Activated naive CD8-positive, alpha-beta T cell (primary cell): Measurements from ENCODE around the gene SPATS2L.
A peak's percentile ranks its signal among the peaks of the same experiment; 100 is the strongest.

Experiments used
- H3K27ac Mint-ChIP-seq: one replicate; pipeline ENCODE4 v1.8.0; 2021; ENCODE audit warnings: mixed read lengths
- H3K27me3 Mint-ChIP-seq: one replicate; pipeline ENCODE4 v1.8.0; 2021; ENCODE audit warnings: mixed read lengths
- H3K36me3 Mint-ChIP-seq: one replicate; pipeline ENCODE4 v1.8.0; 2021; ENCODE audit warnings: mixed read lengths
- H3K4me1 Mint-ChIP-seq: one replicate; pipeline ENCODE4 v1.8.0; 2021; ENCODE audit warnings: low read depth, mixed read lengths
- H3K4me3 Mint-ChIP-seq: one replicate; pipeline ENCODE4 v1.8.0; 2021; ENCODE audit warnings: mild to moderate bottlenecking, mixed read lengths
- H3K9me3 Mint-ChIP-seq: one replicate; pipeline ENCODE4 v1.8.0; 2021; ENCODE audit warnings: low read depth, mixed read lengths

SPATS2L gene

DNA sequence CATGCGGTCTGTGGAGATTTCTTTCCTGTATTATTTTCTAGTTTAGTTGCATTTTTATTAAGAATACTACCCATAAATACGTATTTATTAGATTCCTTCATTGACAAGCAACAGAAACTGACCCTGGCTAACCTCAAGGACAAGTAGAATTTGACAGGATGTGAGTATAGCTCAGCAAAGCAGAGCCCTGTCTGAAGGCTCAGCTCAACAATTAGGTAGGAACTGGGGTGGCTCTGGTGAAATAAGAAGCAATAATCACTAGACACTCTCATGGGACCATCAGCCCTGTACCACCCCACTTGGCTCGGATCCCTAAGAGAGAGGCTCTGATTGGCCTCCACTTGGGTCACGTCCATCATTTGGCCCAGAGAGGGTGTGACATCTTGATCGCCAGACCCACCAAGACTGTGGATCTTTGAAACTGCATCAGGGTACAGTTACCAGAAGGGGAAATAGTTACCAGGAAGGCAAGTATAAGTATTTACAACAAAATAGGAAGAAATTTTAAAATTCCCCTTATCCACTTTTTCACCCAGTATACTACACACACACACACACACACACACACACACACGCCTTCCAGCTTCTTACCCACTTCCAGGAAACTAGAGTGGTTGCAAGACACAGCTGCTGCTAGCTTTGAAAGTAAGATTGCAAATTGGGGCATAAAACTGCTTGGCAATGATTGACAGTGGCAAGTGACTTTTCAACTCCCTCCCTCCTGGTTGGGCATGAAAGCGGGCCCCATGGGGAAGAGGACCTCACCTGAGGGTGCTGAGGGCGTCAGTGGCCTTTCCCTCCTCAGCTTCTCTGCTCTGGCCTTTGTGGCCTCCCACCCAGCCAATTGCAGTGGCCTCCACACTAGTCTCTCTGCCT lies 161.6 kb downstream of the SPATS2L start:
- Mint-ChIP-seq H3K4me3 (peak overlapping the region; percentile 77), H3K4me1 (peaks cover 49% of the 10 kb centered on the region), H3K36me3 (no peaks in the 10 kb centered on the region), H3K27me3 (no peaks in the 10 kb centered on the region), H3K27ac (peak overlapping the region; percentile 90), H3K9me3 (no peaks in the 10 kb centered on the region)

DNA sequence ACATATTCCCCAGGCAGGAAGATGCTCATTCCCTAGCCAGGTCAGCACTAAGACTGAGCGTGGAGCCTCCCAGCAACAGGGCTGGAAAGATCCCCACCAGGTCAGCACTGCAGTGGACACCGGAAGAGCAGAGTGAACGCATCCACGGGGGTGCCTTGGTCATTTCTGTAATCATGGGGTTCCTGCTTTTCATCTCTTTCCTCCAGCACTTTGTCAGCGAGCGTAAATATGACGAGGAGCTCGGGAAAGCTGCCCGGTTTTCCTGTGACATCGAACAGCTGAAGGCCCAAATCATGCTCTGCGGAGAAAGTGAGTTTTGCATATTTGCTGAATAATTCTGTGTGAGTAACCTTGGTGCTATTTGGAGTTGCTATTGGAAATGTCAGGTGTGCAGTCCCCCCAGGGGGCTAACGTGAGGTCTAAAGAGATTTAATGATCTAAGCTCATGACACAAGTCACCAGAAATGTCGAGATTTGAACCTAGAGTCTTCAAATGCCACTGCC lies 163.3 kb downstream of the SPATS2L start:
- no peak overlapping the region for H3K27ac Mint-ChIP-seq
- peaks cover 41% of the 10 kb centered on the region for H3K4me1 Mint-ChIP-seq
- no peaks in the 10 kb centered on the region for H3K27me3 Mint-ChIP-seq

GRCh38 chr2:200470230-200470629 lies 163.7 kb downstream of the SPATS2L start:
- Mint-ChIP-seq H3K9me3 (no peaks in the 10 kb centered on the region), H3K27me3 (no peaks in the 10 kb centered on the region), H3K36me3 (no peaks in the 10 kb centered on the region), H3K4me1 (peaks cover 39% of the 10 kb centered on the region), H3K4me3 (no peak overlapping the region), H3K27ac (no peak overlapping the region)

More for the DNA sequence above, 163.3 kb downstream of the SPATS2L start:
- no peak overlapping the region for H3K4me3 Mint-ChIP-seq
- no peaks in the 10 kb centered on the region for H3K9me3 Mint-ChIP-seq
- H3K36me3 Mint-ChIP-seq: no peaks in the 10 kb centered on the region

- Mint-ChIP-seq H3K27ac (no peak overlapping the region), H3K4me3 (no peak overlapping the region), H3K9me3 (no peaks in the 10 kb centered on the region), H3K4me1 (peaks cover 34% of the 10 kb centered on the region), H3K36me3 (no peaks in the 10 kb centered on the region), H3K27me3 (no peaks in the 10 kb centered on the region)
Measured at GRCh38 chr2:200471324-200471848, 164.9 kb downstream of the SPATS2L start.

DNA sequence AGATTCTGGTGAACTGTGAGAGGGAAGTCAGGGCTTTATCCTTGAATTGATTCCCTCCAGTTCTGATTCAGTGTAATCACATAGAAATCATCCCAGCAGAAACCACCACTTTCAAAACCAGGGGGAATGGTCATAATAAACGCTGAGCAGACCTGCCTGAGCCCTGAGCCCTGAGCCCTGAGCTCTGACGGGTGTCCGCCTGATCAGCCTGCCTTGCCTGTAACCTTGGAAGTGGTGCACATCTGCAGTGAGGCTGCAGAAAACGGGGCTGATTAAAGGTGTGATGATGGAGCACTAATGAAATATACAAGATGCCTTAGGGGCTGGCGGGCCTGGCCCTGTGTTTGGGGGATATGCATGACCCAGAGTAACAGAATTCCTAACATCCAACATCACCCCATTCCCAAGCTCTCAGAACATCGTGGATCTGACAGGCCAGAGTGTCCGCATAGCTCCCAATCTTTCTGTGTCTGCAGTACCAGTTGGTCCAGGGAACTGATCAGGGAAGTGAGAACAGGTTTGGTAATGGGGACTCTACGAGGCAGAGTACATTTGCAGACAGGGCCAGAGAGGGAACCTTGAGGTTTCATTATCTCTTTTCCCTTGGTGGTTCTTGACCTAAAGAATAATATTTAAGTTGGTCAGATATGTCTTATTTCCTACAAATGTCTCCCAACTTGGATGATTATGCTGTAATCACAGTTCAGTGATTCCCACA lies 165.6 kb downstream of the SPATS2L start:
- Mint-ChIP-seq H3K4me3 (no peak overlapping the region), H3K27me3 (no peaks in the 10 kb centered on the region), H3K27ac (no peak overlapping the region), H3K4me1 (peaks cover 27% of the 10 kb centered on the region), H3K9me3 (no peaks in the 10 kb centered on the region), H3K36me3 (no peaks in the 10 kb centered on the region)

GRCh38 chr2:200472853-200473464 lies 166.5 kb downstream of the SPATS2L start:
- Mint-ChIP-seq H3K4me3 (no peak overlapping the region), H3K9me3 (no peaks in the 10 kb centered on the region), H3K27me3 (no peaks in the 10 kb centered on the region), H3K36me3 (peaks cover 2% of the 10 kb centered on the region), H3K27ac (no peak overlapping the region), H3K4me1 (peaks cover 18% of the 10 kb centered on the region)

- Mint-ChIP-seq H3K27me3 (no peaks in the 10 kb centered on the region), H3K4me1 (peaks cover 4% of the 10 kb centered on the region), H3K27ac (no peak overlapping the region), H3K9me3 (no peaks in the 10 kb centered on the region), H3K4me3 (no peak overlapping the region), H3K36me3 (peaks cover 3% of the 10 kb centered on the region)
Measured at GRCh38 chr2:200475795-200476194, 169.3 kb downstream of the SPATS2L start.

DNA sequence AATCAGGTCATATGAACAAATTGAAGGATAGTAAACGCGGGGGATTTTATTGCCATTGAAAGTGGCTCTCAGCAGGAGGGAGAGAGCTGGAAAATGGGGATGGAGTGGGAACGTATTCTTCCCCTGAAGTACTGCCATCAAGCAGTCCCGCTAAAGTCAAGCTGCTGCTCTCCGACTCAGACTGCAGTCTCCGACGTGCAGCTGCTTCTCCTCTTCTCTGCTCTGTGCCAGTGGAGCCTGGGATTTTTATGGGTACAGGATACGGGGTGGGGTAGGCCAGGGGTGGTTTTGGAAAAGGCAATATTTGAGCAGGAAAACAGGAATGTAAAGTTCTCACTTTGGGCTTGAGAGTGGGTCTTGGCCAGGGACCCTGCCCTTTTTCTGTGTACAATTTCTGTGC lies 170.3 kb downstream of the SPATS2L start:
- H3K36me3 Mint-ChIP-seq: peaks cover 3% of the 10 kb centered on the region
- peaks cover 3% of the 10 kb centered on the region for H3K4me1 Mint-ChIP-seq
- H3K27me3 Mint-ChIP-seq: no peaks in the 10 kb centered on the region
- no peak overlapping the region for H3K4me3 Mint-ChIP-seq
- H3K27ac Mint-ChIP-seq: no peak overlapping the region
- H3K9me3 Mint-ChIP-seq: no peaks in the 10 kb centered on the region

GRCh38 chr2:200477667-200478131 lies 171.2 kb downstream of the SPATS2L start:
- H3K27ac Mint-ChIP-seq: no peak overlapping the region
- no peaks in the 10 kb centered on the region for H3K27me3 Mint-ChIP-seq
- no peaks in the 10 kb centered on the region for H3K9me3 Mint-ChIP-seq
- peaks cover 3% of the 10 kb centered on the region for H3K4me1 Mint-ChIP-seq
- H3K4me3 Mint-ChIP-seq: no peak overlapping the region
- peaks cover 3% of the 10 kb centered on the region for H3K36me3 Mint-ChIP-seq

DNA sequence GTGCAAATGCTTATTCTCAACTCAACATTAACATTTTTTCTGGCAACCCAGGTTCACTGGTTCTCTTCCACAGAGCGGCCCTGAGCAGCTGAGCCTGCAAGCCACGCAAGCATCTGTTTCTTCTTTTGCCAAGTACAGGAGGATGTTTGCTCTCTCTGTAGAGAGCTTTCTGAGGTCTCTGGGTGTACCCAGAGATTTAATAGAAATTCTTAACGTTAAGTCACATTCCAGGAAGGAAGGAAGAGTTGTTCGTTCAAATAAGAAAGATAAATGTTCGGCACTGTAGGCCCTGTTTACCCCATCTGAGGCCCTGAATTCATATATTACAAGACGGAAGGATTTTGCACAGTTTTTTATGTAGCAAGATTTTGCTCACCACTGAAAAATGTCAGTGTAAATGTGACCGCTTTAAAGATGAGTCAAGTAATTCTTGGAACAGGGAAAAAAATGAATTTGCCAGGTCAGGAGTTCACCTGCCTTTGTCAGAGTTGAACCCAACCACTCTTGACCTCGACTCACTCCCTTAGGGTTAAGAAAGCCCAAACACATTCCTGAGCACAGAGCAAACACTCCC lies 173.3 kb downstream of the SPATS2L start:
- no peaks in the 10 kb centered on the region for H3K9me3 Mint-ChIP-seq
- H3K27ac Mint-ChIP-seq: no peak overlapping the region
- peaks cover 3% of the 10 kb centered on the region for H3K36me3 Mint-ChIP-seq
- H3K27me3 Mint-ChIP-seq: peaks cover 2% of the 10 kb centered on the region
- no peak overlapping the region for H3K4me3 Mint-ChIP-seq
- H3K4me1 Mint-ChIP-seq: peaks cover 3% of the 10 kb centered on the region

DNA sequence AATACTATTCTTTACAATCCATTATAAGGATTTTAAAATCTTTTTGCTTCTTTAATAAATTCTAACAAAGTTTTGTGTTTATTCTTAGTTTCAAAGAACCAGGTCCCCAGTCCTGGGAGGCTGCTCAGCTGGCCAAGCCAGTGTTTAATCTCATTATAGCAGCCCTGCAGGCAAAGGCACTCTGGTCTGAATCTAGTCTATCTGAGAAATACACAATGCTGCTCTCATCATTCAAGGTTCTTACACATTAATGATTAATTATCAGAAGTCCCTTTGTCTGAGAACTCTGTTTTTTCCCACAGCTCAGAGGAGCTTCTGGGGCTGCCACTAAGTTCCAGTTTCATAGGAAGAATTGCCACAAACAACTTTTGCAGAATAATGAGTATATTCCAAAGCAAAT lies 175.7 kb downstream of the SPATS2L start:
- Mint-ChIP-seq H3K36me3 (peaks cover 3% of the 10 kb centered on the region), H3K4me1 (peaks cover 3% of the 10 kb centered on the region), H3K27ac (no peak overlapping the region), H3K27me3 (peaks cover 2% of the 10 kb centered on the region), H3K4me3 (no peak overlapping the region), H3K9me3 (no peaks in the 10 kb centered on the region)

DNA sequence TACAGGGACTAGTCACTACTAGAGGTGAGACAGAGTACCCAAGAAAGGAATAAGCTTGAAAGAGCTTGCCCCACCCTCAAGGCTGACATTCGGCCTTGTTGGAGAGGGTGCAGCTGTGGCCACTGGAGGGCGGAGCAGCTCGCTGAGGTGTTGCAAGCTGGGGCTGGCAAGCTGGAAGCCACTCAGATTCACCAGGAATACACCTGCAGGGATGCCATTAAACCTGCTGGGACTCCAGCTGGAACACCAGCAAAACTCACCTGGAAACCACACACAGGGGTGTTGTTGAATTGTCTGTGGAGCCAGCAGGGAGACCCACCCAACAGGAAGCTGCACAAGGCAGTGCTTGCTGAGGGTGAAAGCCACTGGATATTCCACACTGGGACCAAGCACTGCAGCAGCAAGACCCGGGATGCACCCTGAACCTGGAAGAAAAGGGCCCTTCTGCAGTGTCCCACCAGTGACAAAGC lies 177.3 kb downstream of the SPATS2L start:
- no peaks in the 10 kb centered on the region for H3K9me3 Mint-ChIP-seq
- H3K36me3 Mint-ChIP-seq: no peaks in the 10 kb centered on the region
- H3K4me3 Mint-ChIP-seq: no peak overlapping the region
- peaks cover 3% of the 10 kb centered on the region for H3K4me1 Mint-ChIP-seq
- peaks cover 2% of the 10 kb centered on the region for H3K27me3 Mint-ChIP-seq
- no peak overlapping the region for H3K27ac Mint-ChIP-seq

- Mint-ChIP-seq H3K27ac (no peak overlapping the region), H3K9me3 (no peaks in the 10 kb centered on the region), H3K4me1 (peaks cover 3% of the 10 kb centered on the region), H3K27me3 (peaks cover 2% of the 10 kb centered on the region), H3K4me3 (no peak overlapping the region), H3K36me3 (no peaks in the 10 kb centered on the region)
Measured at GRCh38 chr2:200484934-200485333, 178.4 kb downstream of the SPATS2L start.

GRCh38 chr2:200486529-200486928 lies 180.0 kb downstream of the SPATS2L start:
- H3K27me3 Mint-ChIP-seq: peaks cover 2% of the 10 kb centered on the region
- no peak overlapping the region for H3K27ac Mint-ChIP-seq
- peaks cover 4% of the 10 kb centered on the region for H3K9me3 Mint-ChIP-seq
- H3K36me3 Mint-ChIP-seq: peaks cover 10% of the 10 kb centered on the region
- H3K4me1 Mint-ChIP-seq: peaks cover under 1% of the 10 kb centered on the region
- no peak overlapping the region for H3K4me3 Mint-ChIP-seq
